ENCODE results near the gene RTBDN.

DNA sequence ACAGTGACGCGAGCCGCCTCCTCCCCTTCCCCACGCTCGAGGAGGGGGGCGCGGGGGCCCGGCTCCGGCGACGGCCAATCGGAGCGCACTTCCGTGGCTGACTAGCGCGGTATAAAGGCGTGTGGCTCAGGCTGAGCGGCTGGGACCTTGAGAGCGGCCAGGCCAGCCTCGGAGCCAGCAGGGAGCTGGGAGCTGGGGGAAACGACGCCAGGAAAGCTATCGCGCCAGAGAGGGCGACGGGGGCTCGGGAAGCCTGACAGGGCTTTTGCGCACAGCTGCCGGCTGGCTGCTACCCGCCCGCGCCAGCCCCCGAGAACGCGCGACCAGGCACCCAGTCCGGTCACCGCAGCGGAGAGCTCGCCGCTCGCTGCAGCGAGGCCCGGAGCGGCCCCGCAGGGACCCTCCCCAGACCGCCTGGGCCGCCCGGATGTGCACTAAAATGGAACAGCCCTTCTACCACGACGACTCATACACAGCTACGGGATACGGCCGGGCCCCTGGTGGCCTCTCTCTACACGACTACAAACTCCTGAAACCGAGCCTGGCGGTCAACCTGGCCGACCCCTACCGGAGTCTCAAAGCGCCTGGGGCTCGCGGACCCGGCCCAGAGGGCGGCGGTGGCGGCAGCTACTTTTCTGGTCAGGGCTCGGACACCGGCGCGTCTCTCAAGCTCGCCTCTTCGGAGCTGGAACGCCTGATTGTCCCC is 42.9 kb downstream of the RTBDN start, which contains the start of gene JUNB:
- peak; percentile 99 for TF ChIP-seq POLR2AphosphoS5 (IDR thresholded peaks at IDR 0.05; ENCODE audit: low read depth, low read length)
- TF ChIP-seq, protein P1, sequence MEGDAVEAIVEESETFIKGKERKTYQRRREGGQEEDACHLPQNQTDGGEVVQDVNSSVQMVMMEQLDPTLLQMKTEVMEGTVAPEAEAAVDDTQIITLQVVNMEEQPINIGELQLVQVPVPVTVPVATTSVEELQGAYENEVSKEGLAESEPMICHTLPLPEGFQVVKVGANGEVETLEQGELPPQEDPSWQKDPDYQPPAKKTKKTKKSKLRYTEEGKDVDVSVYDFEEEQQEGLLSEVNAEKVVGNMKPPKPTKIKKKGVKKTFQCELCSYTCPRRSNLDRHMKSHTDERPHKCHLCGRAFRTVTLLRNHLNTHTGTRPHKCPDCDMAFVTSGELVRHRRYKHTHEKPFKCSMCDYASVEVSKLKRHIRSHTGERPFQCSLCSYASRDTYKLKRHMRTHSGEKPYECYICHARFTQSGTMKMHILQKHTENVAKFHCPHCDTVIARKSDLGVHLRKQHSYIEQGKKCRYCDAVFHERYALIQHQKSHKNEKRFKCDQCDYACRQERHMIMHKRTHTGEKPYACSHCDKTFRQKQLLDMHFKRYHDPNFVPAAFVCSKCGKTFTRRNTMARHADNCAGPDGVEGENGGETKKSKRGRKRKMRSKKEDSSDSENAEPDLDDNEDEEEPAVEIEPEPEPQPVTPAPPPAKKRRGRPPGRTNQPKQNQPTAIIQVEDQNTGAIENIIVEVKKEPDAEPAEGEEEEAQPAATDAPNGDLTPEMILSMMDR (IDR thresholded peaks at IDR 0.05): no peak
- TF ChIP-seq, protein P2, sequence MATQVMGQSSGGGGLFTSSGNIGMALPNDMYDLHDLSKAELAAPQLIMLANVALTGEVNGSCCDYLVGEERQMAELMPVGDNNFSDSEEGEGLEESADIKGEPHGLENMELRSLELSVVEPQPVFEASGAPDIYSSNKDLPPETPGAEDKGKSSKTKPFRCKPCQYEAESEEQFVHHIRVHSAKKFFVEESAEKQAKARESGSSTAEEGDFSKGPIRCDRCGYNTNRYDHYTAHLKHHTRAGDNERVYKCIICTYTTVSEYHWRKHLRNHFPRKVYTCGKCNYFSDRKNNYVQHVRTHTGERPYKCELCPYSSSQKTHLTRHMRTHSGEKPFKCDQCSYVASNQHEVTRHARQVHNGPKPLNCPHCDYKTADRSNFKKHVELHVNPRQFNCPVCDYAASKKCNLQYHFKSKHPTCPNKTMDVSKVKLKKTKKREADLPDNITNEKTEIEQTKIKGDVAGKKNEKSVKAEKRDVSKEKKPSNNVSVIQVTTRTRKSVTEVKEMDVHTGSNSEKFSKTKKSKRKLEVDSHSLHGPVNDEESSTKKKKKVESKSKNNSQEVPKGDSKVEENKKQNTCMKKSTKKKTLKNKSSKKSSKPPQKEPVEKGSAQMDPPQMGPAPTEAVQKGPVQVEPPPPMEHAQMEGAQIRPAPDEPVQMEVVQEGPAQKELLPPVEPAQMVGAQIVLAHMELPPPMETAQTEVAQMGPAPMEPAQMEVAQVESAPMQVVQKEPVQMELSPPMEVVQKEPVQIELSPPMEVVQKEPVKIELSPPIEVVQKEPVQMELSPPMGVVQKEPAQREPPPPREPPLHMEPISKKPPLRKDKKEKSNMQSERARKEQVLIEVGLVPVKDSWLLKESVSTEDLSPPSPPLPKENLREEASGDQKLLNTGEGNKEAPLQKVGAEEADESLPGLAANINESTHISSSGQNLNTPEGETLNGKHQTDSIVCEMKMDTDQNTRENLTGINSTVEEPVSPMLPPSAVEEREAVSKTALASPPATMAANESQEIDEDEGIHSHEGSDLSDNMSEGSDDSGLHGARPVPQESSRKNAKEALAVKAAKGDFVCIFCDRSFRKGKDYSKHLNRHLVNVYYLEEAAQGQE (IDR thresholded peaks at IDR 0.05; ENCODE audit: insufficient read depth in 1 of 2, low read depth in 2 of 2, low read length in 1 of 2): peak in 1 of 2 experiments; percentile 79; a peak in 2 of 4 replicates

All from Panc1 (cell line).